ENCODE data around the gene TMEM43. TPM values are rescaled to one million over a fixed set of nuclear protein-coding genes. Genes with fewer than 3 reads are reported as not detected.
"Not testable (repeated sequence)": the region's sequence is repeated elsewhere in the genome, so short reads cannot be mapped to it uniquely, and the experiment has no call there.

TMEM43 gene
- polyA plus RNA-seq, 1 experiment: 117 TPM

- H3K4me3 ChIP-seq (ENCODE audit: low read depth, low read length): no peak overlapping the region
- ChIA-PET POLR2A (no interaction called here), CTCF (interaction anchor here (0.7 kb wide), 1 partner anchor 196 kb away, joined by 3 read pairs; no protein-coding TSS in a partner anchor)
- no peak overlapping the region for H3K27ac ChIP-seq (ENCODE audit: low read depth, low read length)
- H3K27me3 ChIP-seq (ENCODE audit: control insufficient read depth, insufficient read depth, low read length): peaks cover 8% of the 10 kb centered on the region
- no peak for DNase-seq (ENCODE audit: low read depth, low spot score)
- H3K9me3 ChIP-seq (ENCODE audit: control insufficient read depth, insufficient read depth, low read length): no peaks in the 10 kb centered on the region
- TF ChIP-seq CTCF (IDR thresholded peaks at IDR 0.05; ENCODE audit: low read depth, low read length): no peak
These were observed 32.4 kb upstream of the TMEM43 start for GRCh38 chr3:14092464-14092863.

GRCh38 chr3:14093831-14094230 is 31.0 kb upstream of the TMEM43 start:
- no peaks in the 10 kb centered on the region for H3K9me3 ChIP-seq (ENCODE audit: control insufficient read depth, insufficient read depth, low read length)
- ChIA-PET CTCF (no interaction called here), POLR2A (no interaction called here)
- no peak overlapping the region for H3K27ac ChIP-seq (ENCODE audit: low read depth, low read length)
- no peak for DNase-seq (ENCODE audit: low read depth, low spot score)
- TF ChIP-seq CTCF (IDR thresholded peaks at IDR 0.05; ENCODE audit: low read depth, low read length): no peak
- no peak overlapping the region for H3K4me3 ChIP-seq (ENCODE audit: low read depth, low read length)
- H3K27me3 ChIP-seq (ENCODE audit: control insufficient read depth, insufficient read depth, low read length): peaks cover 8% of the 10 kb centered on the region

GRCh38 chr3:14096742-14097141 is 28.1 kb upstream of the TMEM43 start:
- H3K9me3 ChIP-seq (ENCODE audit: control insufficient read depth, insufficient read depth, low read length): no peaks in the 10 kb centered on the region
- H3K27me3 ChIP-seq (ENCODE audit: control insufficient read depth, insufficient read depth, low read length): peaks cover 6% of the 10 kb centered on the region
- no peak overlapping the region for H3K27ac ChIP-seq (ENCODE audit: low read depth, low read length)
- ChIA-PET POLR2A (no interaction called here), CTCF (no interaction called here)
- no peak for TF ChIP-seq CTCF (IDR thresholded peaks at IDR 0.05; ENCODE audit: low read depth, low read length)
- DNase-seq (ENCODE audit: low read depth, low spot score): no peak
- no peak overlapping the region for H3K4me3 ChIP-seq (ENCODE audit: low read depth, low read length)

- no peaks in the 10 kb centered on the region for H3K9me3 ChIP-seq (ENCODE audit: control insufficient read depth, insufficient read depth, low read length)
- peaks cover 6% of the 10 kb centered on the region for H3K27me3 ChIP-seq (ENCODE audit: control insufficient read depth, insufficient read depth, low read length)
- POLR2A ChIA-PET: no interaction called here
- no peak overlapping the region for H3K4me3 ChIP-seq (ENCODE audit: low read depth, low read length)
- no peak for DNase-seq (ENCODE audit: low read depth, low spot score)
- CTCF ChIA-PET: no interaction called here
- TF ChIP-seq CTCF (IDR thresholded peaks at IDR 0.05; ENCODE audit: low read depth, low read length): no peak
- H3K27ac ChIP-seq (ENCODE audit: low read depth, low read length): no peak overlapping the region
These were observed 27.0 kb upstream of the TMEM43 start for GRCh38 chr3:14097616-14098391.

- H3K9me3 ChIP-seq (ENCODE audit: control insufficient read depth, insufficient read depth, low read length); POLR2A ChIA-PET: not testable (repeated sequence)
- CTCF ChIA-PET: interaction anchor here (1.1 kb wide), 1 partner anchor 213 kb away, joined by 4 read pairs; no protein-coding TSS in a partner anchor
These were observed 15.0 kb upstream of the TMEM43 start for GRCh38 chr3:14109821-14110220.

More at GRCh38 chr3:14109821-14110220, 15.0 kb upstream of the TMEM43 start:
- not testable (repeated sequence) for H3K27me3 ChIP-seq (ENCODE audit: control insufficient read depth, insufficient read depth, low read length); H3K27ac ChIP-seq (ENCODE audit: low read depth, low read length); DNase-seq (ENCODE audit: low read depth, low spot score); H3K4me3 ChIP-seq (ENCODE audit: low read depth, low read length)

Measured in AG04450 (cell line).